Hypothalamus (tissue), 51 donors: ENCODE data around the gene DTNB.
"Not testable (repeated sequence)": the region's sequence is repeated elsewhere in the genome, so short reads cannot be mapped to it uniquely, and the experiment has no call there.

Experiments used
- DNase-seq, 51 donors: peaks; one replicate each; lab custom pipeline; 2025; lab: John Stamatoyannopoulos, UW

The DTNB gene

DNA sequence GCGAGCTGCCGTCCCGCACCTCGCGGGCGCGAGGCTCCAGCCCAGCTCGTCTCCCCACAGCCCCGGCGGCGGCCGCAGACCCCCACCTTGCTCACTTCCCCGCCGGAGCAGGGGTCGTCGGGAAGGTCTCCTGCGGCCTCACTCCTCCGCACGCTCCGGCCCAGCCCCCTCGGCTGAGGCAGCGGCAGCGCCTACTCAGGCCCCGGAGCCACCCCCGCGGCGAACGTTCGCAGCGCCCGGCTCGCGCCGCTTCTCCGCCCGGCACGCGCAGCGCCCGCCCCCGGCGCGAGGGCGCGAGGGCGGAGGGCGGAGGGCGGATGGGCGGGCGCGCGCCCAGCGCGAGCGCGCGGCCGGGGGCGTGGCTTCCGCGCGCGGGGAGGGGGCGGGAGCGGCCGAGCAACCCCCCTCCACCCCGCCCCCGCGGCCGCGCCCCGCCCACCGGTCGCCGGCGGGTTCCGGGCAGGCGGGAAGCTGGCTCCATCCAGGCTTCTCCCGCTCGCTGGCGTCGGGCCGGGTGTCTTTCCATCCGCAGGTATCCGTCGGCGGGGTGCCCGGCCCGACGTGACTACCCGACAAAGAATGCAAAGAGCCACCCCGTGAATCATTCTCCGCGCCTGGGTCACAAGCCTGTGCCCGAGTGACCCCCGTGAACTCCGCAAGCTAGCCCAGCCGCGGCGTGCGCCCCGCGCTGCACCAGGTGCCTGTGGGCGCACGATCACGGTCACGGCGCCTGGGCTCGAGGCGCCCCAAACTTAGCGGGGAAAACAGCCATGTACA, at the start of gene DTNB:
Gene DTNB (minus strand): TSS at position 278 of the 777 bp plus-strand sequence. CDS start 20,917 bp downstream, outside the sequence.
- peak in 46 of 51 donors; percentile 31 to 89 (median 67) for DNase-seq

DNA sequence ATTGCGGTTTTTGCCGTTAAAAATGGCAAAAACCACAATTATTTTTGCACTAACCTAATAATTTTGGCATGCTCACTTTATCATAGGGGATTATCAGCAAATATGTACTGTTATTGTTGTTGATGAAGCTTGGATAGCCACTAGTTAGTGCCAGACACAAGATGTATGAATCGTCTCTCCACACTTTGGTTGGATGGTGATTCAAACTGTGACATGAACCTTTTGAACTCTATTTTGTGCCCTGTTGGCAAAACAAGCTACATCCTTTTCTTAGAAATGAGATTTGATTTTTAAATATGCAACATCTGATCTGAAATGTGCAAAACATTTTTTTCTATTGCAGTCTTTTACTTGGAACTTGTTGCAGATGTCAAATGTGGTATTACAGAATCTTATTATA, 48.8 kb upstream of the DTNB start:
- no peak for DNase-seq

DNA sequence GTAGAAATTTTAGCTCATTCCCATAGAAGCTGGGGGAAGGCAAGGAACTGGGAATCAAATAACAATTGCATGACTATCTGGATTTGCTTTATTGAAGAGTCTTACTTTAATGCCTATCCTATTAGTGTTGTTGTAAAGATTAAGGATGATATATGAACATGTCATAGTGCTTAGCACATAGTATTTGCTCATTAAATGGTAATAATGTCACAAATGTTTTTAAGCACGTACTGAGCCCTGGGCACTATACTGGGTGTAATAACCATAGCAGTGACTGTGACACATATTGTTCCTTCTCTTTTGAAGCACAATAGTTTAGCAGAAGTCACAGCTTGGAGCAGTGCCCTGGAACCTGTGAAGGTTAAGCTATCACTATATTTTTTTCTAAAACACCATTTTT, 47.2 kb upstream of the DTNB start:
- DNase-seq = no peak

DNA sequence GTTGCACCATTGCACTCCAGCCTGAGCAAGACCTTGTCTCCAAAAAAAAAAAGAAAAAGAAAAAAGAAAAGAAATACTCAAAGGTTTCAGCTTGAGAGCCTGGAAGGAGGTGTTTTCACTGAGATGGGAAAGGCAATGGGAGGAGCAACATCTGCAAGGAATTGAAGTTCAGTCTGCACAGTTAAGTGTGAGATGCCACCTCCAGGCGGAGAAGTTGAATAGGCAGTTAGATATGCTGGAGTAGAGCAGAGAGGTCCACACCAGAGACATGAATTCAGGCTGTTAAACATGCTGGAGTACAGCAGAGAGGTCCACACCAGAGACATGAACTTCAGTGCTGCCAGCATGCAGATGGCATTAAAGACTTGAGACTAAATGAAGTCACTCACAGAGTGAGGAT, 41.4 kb upstream of the DTNB start:
- DNase-seq = no peak

DNA sequence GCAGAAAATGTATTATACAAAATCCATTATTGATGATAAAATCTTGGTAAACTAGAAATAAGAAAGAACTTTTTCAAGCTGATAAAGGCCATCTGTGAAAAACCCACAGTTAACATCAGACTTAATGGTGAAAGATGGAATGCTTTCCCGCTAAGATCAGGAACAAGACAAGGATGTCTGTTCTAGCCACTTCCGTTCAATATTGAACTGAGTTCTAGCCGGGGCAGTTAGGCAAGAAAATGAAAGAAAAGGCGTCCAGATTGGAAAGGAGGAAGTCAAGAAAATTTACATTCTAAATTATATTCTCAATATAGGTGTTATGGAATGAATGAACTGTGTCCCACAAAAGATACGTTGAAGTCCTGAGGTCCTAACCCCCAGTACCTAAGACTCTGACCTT, 39.1 kb upstream of the DTNB start:
- DNase-seq = no peak

DNA sequence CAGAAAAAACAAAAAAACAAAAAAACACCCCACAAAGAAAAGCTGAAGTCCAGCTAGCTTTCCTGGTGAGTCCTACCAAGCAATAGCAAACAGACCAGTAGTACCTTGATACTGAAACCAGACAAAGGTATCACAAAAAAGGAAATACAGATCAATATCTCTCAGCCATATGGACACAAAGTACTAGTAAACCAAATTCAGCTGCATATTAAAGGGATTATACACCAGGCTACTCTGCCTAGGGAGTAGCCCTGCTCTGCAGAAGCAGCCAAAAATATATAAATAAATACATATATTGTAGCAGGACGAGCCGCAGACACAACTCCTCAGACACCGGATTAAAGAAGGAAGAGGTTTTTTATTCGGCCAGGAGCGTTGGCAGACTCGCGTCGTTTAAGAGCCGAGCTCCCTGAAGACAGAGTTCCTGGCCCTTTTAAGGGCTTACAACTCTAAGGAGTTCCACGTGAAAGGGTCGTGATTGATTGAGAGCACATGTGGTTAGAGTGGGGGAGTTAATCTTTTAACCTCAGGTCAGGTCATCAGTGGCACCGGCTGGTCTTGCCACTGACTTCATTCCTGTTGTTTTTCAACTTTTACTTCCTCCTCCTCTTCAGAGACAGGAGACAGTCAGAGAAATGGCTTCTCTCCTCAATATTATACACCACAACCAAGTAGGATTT, 38.4 kb upstream of the DTNB start:
- peak in 3 of 51 donors; percentile 3 to 7 (median 4) for DNase-seq

DNA sequence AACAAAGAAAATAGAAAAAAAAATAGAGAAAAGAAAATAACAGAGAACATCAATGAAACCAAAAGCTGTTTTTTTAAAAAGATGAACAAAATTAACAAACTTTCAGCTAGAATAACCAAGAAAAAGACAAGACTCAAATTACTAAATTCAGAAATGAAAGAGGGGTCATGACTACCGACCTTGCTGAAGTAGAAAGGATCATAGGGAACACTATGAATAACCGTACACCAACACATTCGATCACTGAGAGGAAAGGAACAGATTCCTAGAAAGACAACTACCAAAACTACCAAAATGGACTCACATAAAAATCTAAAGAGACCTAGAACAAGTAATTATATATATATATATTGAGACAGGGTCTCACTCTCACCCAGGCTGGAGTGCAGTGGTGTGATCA, 37.4 kb upstream of the DTNB start:
- no peak for DNase-seq

DNA sequence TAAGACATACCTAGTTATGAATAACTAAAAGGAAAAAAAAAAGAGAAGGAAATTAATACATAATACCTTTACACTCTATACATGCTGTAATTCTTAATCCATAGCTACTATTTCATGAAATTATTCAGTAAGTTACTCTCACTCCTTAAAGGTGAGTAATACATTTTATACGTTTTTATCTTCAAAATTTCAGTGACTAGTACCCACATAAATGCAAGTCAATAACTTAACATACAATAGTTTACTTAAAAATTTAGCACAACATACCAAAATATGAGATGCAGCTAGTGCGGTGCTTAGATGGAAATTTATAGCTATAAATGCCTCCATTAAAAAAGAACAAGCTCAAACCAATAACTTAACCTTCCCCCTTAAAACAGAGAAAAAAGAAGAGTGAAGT, 36.0 kb upstream of the DTNB start:
- no peak for DNase-seq

DNA sequence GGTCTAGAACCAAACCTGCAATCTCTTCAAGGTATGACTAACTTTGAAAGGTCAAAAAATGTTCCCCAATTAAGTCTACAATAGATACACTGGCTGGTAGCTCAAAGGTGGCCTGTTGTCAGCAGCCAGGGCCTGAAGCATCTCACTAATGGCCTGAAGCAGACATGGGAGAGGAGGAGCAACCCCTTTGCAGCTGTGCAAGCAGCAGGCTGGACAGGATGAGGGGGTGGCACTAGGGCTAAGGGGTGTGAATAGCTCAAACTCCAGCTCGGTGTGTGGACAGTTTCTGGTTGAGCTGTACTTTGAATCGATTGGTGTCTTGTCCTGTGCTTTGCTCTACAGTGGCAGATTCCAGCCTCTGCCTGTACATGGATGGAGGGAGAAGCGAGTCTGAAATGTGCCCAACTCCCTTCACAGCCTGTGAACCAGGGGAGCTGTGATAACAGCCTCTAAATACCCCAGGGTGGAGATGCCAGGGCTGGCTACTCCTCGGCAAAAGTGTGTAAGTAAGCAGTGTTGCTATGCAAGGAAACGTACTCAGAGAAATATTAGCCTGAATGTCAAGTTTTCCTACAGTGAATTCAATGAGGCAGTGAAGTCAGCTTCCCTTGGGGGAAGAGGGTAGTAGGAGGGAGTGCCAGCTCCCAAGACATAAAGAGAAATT, 34.7 kb upstream of the DTNB start:
- no peak for DNase-seq

DNA sequence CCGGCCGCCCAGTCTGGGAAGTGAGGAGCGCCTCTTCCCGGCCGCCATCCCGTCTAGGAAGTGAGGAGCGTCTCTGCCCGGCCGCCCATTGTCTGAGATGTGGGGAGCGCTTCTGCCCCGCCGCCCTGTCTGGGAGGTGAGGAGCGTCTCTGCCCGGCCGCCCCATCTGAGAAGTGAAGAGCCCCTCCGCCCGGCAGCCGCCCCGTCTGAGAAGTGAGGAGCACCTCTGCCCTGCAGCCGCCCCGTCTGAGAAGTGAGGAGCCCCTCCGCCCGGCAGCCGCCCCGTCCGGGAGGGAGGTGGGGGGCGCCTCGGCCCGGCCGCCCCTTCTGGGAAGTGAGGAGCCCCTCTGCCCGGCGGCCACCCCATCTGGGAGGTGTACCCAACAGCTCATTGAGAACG, 32.2 kb upstream of the DTNB start:
- DNase-seq = not testable (repeated sequence)

DNA sequence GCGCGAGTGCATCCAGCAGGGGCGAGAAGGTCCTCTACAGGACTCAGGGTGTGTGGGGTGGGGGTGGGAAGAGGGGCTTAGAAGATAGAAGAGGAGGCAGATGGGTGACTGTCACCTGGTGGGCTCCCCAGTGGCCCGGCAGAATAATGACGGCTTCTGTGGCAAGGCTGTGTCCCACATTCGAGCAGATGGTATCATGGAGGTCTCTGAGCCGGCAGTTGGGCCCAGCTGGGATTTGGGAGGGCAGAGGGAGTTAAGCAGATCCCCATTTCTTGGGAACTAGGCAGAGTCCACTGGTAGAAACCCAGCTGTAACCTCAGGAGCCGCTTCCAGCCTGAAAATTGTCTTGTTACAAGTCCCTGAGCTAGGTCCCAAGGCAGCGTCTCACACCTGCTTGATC, 28.4 kb upstream of the DTNB start:
- DNase-seq = no peak

DNA sequence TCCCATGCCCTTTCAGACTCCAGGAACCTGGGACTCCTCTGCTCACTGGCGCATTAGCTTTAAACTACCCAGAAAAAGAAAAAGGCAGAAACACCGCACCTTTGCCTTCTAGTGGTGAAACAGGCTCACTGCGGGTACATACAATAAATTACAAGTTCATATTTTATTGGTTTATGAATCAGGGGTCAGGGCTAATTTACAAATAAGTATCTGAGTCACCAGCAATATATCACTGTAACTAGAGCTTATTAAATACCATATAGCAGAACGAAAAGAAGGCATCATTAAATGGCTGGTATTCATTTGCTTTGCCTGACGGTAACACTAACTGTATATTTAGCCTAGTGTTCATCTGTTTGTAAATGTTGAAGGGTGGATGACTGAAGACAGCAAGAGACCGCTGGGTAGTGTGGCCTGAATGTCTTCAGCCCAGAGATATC, 26.9 kb upstream of the DTNB start:
- peak in 5 of 51 donors; percentile 2 to 26 (median 8) for DNase-seq

DNA sequence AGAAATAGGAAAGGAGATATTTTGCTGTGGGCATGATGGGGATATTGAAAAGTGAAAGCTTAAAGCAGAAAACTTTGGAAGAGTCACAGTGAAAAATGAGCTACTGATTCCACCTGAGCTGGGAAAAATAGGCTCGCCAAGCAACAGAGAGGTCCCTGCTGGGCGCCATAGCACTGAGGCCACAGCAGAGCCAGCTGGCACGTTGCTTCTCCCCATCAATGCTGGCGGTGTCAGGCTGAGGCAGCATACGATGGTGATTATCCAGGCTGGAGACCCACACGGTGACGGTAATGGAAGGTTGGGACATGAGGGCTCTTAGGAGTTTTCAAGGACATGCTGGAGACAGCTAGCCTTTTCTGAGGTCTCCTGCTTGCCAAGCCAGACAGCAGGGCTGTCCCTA, 25.8 kb upstream of the DTNB start:
- no peak for DNase-seq

DNA sequence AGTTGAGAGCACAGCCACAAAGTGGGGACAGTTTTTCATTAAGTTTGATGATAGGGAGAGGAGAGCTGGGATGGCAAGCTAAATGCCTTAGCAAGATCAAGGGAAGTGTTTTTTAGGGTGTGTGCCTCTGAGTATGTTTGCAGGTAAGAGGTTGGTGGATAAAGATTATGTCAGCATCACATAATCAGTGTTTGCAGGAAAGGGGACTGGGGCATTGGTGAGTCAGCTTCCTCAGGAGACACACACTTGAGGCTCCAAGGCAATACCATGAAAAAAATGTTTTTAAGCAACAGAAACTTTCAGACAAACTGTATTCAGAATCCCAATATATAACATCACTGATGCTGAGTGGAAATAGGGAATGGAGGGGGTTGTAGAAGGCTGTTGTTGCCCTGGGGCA, 25.4 kb upstream of the DTNB start:
- DNase-seq = no peak

DNA sequence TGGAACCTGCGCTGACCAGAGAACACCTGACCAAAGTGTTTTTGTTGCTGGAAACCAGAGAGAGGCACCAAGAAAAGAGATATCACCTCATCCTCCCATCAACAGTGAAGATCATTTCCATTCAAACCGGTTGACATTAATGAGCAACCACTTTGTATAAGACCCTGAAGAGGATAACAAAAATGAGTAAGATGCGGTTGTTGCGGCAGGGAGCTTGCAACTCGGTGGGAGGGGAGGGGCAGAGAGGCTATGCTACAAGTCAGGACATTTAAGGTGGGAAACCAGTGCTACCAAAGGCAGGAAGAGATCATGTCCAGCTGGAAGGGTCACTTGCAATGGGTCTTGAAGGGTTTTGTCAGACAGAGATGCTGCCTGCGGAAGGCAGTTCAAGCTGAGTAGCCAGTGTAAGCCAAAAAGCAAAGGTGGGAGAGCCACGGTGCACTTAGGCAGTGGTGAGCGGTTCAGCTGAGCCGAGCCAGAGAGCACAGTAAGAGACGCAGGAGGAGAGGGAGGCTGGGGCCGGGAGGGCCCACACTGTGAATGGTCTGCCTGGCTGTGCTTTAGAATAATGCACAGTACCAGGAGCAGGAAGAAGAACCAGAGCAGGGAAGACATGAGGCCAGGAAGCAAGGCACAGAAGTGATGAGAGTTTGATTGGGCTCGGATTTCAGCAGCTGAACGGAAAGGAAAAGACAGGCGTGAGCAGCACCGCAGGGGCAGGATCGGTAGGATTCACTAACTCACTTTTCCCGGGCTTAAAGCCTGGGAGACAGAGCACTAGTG, 24.4 kb upstream of the DTNB start:
- no peak for DNase-seq

DNA sequence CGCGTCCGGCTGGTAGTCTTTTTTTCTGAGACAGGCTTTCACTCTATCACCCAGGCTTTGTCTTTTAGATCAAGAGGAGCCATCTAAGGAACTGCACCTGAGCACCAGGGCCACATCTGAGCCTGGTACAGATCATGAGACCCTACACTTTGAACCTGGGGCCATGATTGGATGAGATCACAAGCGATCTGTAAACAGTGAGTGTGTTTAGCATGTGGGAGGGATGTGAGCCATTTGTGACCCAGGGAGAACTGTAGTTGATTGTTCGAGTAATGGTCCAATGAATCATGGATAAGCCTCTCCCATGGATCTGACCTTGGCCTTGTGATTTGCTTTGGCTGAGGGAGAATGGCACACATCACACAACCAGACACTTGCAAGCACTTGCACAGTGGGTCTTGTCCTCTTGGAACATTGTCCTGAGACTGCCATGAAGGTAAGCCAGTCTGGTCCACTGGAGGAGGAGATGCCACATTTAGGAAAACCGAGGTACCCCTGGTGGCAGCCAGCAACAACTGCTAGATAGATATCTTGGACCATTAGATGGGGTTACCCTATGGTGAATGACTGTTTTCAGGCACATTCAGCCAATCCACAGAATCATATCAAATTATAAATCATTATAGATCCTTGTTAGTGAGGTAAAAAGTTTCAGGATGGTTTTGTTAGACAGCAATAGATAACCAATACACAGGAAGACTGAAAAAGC, 19.5 kb upstream of the DTNB start:
- no peak for DNase-seq

DNA sequence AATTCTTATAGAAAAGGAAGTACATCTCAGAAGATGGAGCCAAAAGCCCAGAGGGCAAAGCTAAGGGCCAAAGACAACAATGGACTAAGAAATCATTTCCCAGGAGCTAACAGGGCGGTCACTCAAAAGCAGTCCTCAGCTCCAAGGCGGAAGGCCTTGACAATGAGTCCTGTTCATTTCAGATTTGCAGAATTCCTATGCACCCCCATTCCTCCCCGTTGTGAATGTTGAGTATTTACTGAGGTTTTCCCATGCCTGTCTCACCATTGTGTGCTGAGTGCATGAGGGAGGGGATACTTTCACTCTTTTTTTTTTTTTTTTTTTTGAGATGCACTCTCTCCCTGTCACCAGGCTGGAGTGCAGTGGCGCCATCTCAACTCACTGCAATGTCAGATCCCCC, 18.8 kb upstream of the DTNB start:
- DNase-seq = no peak

DNA sequence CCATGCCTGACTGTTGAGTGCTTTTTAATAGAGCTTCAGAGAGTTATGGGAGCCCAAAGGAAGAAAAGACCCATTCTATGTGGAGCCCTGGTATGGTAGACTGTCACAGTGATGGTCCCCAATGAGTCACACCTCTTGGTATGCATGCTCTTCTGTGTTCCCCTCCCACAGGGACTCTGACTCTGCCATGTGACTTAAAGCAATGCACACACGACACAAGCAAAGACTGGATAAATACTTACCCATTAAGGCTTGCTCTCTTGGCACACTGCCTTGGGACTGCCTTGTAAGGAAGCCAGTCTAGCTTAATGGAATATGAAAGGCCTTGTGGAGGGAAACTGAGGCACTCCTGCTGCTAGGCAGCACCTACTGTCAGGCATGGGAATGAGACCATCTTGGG, 16.7 kb upstream of the DTNB start:
- no peak for DNase-seq

DNA sequence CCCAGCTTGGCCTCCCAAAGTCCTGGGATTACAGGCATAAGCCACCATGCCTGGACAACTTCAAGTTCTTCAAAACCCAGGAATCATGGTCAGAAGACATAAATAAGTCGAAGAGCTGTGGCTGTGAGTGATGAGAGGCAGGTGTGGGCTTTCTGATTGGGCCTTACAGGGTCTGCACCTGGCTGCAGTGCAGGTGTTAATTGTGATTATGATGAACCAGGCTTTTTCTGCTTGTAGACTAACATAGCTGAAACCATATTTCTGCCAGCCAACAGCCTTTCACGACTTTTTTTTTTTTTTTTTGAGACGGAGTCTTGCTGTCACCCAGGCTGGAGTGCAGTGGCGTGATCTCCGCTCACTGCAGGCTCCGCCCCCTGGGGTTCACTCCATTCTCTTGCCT, 14.9 kb upstream of the DTNB start:
- no peak for DNase-seq

DNA sequence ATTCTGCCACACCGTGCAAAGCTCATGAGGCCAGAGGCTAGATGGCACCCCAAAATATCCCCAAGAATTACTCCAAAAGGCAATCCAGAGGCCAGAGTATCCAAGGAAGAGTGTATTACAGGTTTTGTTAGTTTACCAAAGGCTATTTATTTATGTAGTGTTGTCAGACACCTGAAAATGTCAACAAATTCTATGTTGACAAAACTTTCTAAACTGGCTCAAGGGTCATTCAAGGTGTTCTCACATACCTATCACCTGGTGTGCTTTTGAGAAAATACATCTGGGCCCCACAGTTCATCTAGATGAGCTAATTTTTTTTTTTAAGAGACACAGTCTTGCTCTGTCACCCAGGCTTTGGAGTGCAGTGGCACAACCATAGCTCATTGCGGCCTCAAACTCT, 12.4 kb upstream of the DTNB start:
- DNase-seq = no peak
